BLaER1 treated with 17β-estradiol and CSF1 and Interleukin-3, amounts not matched to agents 10 nM and 100 nM (cell line): ENCODE results near the gene SPATA46.
"Not testable (repeated sequence)": the region's sequence is repeated elsewhere in the genome, so short reads cannot be mapped to it uniquely, and the experiment has no call there.

ENCODE experiments used
- H3K27ac ChIP-seq, 11 experiments: shearing (Covaris generic); formaldehyde crosslinking; 2 replicates each; pipeline ENCODE4 v1.8.1; 2022
- H3K27me3 ChIP-seq, 11 experiments: shearing (Covaris generic); formaldehyde crosslinking; 2 replicates each; pipeline ENCODE4 v1.8.1; 2022
- H3K36me3 ChIP-seq, 11 experiments: shearing (Covaris generic); formaldehyde crosslinking; 2 replicates each; pipeline ENCODE4 v1.8.1; 2022
- H3K4me1 ChIP-seq, 10 experiments: shearing (Covaris generic); formaldehyde crosslinking; 2 replicates each; pipeline ENCODE4 v1.8.1; 2022
- H3K4me2 ChIP-seq, 11 experiments: shearing (Covaris generic); formaldehyde crosslinking; 2 replicates each; pipeline ENCODE4 v1.8.1; 2022
- H3K4me3 ChIP-seq, 10 experiments: shearing (Covaris generic); formaldehyde crosslinking; 2 replicates each; pipeline ENCODE4 v1.8.1; 2022
- H3K9ac ChIP-seq, 11 experiments: shearing (Covaris generic); formaldehyde crosslinking; 2 replicates each; pipeline ENCODE4 v1.8.1; 2022
- H3K9me3 ChIP-seq, 11 experiments: shearing (Covaris generic); formaldehyde crosslinking; replicated peaks in 1 of 11; 2 replicates each; pipeline ENCODE4 v1.8.1; 2022
- H4K20me1 ChIP-seq, 11 experiments: shearing (Covaris generic); formaldehyde crosslinking; 2 replicates each; pipeline ENCODE4 v1.8.1; 2022
- Cebpa-rat ChIP-seq, 11 experiments: shearing (Covaris generic); IDR thresholded peaks; 2 replicates each; pipeline ENCODE4 v1.8.1; 2022

SPATA46 gene, protein sequence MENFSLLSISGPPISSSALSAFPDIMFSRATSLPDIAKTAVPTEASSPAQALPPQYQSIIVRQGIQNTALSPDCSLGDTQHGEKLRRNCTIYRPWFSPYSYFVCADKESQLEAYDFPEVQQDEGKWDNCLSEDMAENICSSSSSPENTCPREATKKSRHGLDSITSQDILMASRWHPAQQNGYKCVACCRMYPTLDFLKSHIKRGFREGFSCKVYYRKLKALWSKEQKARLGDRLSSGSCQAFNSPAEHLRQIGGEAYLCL

GRCh38 chr1:162376691-162377090, at the start of gene SPATA46:
TSS of gene SPATA46 (minus strand) at chr1:162376854. CDS start at chr1:162376790, 64 bp downstream.
- Histone ChIP-seq H3K4me2 (no peak within 1 kb of the TSS), H4K20me1 (no peaks in the 10 kb centered on the region), H3K27ac (no peak within 1 kb of the TSS), H3K36me3 (no peaks in the 10 kb centered on the region), H3K9ac (no peak within 1 kb of the TSS), H3K4me1 (peaks cover 0 to 22% (median 12%) of the 10 kb centered on the region in 10 experiments; a peak in 10 of 20 replicates), H3K9me3 (no peaks in the 10 kb centered on the region), H3K27me3 (no peaks in the 10 kb centered on the region), H3K4me3 (no peak within 1 kb of the TSS)
- TF ChIP-seq Cebpa-rat (IDR thresholded peaks at IDR 0.05) = no peak

- no peaks in the 10 kb centered on the region for H4K20me1 ChIP-seq
- H3K4me3 ChIP-seq = no peak overlapping the region
- no peak overlapping the region for H3K9ac ChIP-seq
- H3K36me3 ChIP-seq = no peaks in the 10 kb centered on the region
- no peak for TF ChIP-seq Cebpa-rat (IDR thresholded peaks at IDR 0.05)
- peak overlapping the region; percentile 2 to 68 (median 54); a peak in 20 of 22 replicates for H3K4me2 ChIP-seq
- no peaks in the 10 kb centered on the region for H3K9me3 ChIP-seq
- H3K4me1 ChIP-seq = peaks cover 12 to 39% (median 22%) of the 10 kb centered on the region in 10 experiments
- no peaks in the 10 kb centered on the region for H3K27me3 ChIP-seq
- peak overlapping the region in 7 of 11 experiments; percentile 8 to 50 (median 32); a peak in 9 of 22 replicates for H3K27ac ChIP-seq
Measured at GRCh38 chr1:162422662-162423375, 46.2 kb upstream of the SPATA46 start.

DNA sequence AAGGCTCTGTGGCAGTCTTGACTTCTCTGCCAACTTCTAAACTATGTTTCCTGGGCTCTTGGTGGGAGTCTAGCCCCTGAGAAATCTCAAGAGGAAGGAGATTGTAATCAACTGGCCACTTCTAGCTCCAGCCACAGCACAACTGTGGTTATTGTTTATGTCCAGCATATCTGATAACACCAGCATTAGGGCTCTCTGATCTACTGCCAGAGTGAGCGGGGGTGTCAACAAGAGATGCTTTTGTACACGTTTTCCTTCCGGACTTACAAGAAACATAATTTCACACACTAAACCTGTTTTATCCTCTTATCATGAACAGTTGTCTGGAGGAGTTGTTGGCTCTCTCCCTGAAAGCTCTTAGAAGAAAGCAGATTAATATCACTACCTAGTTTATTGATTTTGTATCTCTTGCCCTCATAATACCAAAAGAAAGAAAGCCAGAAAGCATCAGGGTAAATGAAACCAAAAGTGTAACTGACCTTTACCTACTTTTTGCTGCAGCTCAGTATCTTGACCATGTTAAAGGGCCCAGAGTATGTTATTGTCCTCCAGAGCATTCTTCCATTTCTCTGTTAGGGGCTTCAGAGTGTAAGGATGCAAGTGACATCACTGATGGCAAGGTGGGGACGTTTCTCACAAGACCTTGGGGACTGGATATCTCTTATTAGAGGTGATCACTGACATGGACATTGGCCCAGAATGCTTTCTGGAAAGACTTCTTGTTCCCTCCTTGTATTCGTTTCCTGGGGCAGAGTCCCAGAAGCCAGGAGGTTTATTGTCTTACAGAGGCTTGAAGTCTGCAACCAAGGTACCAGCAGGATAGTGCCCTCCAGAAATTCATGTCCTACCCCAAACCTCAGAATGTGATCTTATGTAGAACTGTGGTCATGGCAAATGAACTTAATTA, 44.9 kb upstream of the SPATA46 start:
- Histone ChIP-seq H3K4me3 (no peak overlapping the region), H3K4me2 (peak overlapping the region in 3 of 11 experiments; percentile 0 to 17 (median 8); a peak in 2 of 22 replicates), H3K4me1 (peaks cover 12 to 39% (median 22%) of the 10 kb centered on the region in 10 experiments), H3K27ac (no peak overlapping the region), H3K36me3 (no peaks in the 10 kb centered on the region), H3K9ac (no peak overlapping the region), H4K20me1 (no peaks in the 10 kb centered on the region), H3K27me3 (no peaks in the 10 kb centered on the region), H3K9me3 (no peaks in the 10 kb centered on the region)
- no peak for TF ChIP-seq Cebpa-rat (IDR thresholded peaks at IDR 0.05)

GRCh38 chr1:162420120-162420519, 43.5 kb upstream of the SPATA46 start:
- Histone ChIP-seq H3K27me3 (no peaks in the 10 kb centered on the region), H3K36me3 (no peaks in the 10 kb centered on the region), H3K9ac (no peak overlapping the region), H3K4me1 (peaks cover 12 to 39% (median 22%) of the 10 kb centered on the region in 10 experiments), H3K27ac (no peak overlapping the region), H3K9me3 (peaks cover 0 to 7% (median 0%) of the 10 kb centered on the region in 11 experiments; a peak in 7 of 22 replicates), H3K4me2 (no peak overlapping the region), H4K20me1 (no peaks in the 10 kb centered on the region), H3K4me3 (no peak overlapping the region)
- no peak for TF ChIP-seq Cebpa-rat (IDR thresholded peaks at IDR 0.05)

- not testable (repeated sequence) for H3K36me3 ChIP-seq, H3K9ac ChIP-seq, H3K4me3 ChIP-seq, H3K9me3 ChIP-seq, H4K20me1 ChIP-seq, H3K4me2 ChIP-seq, H3K27me3 ChIP-seq, H3K27ac ChIP-seq
- peaks cover 12 to 33% (median 22%) of the 10 kb centered on the region in 10 experiments for H3K4me1 ChIP-seq
Measured at GRCh38 chr1:162419450-162419931, 42.8 kb upstream of the SPATA46 start.

DNA sequence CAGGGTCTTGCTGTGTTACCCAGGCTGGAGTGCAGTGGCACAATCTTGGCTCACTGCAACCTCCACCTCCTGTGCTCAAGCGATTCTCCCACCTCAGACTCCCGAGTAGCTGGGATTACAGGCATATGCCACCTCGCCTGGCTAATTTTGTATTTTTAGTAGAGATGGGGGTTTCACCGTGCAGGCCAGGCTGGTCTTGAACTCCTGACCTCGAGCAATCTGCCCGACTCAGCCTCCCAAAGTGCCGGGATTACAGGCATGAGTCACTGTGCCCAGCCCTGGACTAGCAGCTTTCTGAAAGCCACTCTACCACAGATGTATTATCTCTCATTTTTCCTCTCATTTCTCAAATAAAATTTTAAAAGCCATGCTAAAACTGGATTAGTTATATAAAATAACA, 41.9 kb upstream of the SPATA46 start:
- not testable (repeated sequence) for H3K36me3 ChIP-seq, H4K20me1 ChIP-seq, H3K9ac ChIP-seq, H3K9me3 ChIP-seq, H3K4me3 ChIP-seq, H3K27me3 ChIP-seq, H3K27ac ChIP-seq
- H3K4me1 ChIP-seq = peaks cover 12 to 24% (median 16%) of the 10 kb centered on the region in 10 experiments
- H3K4me2 ChIP-seq = peak overlapping the region in 3 of 11 experiments; percentile 33 to 56 (median 36); a peak in 4 of 22 replicates

GRCh38 chr1:162417650-162418049, 41.0 kb upstream of the SPATA46 start:
- Histone ChIP-seq H3K27ac (no peak overlapping the region), H3K4me2 (no peak overlapping the region), H3K4me1 (peaks cover 3 to 16% (median 8%) of the 10 kb centered on the region in 10 experiments; a peak in 19 of 20 replicates), H3K4me3 (no peak overlapping the region), H4K20me1 (no peaks in the 10 kb centered on the region), H3K27me3 (no peaks in the 10 kb centered on the region), H3K9me3 (peaks cover 0 to 10% (median 0%) of the 10 kb centered on the region in 11 experiments; a peak in 8 of 22 replicates), H3K9ac (no peak overlapping the region), H3K36me3 (no peaks in the 10 kb centered on the region)
- no peak for TF ChIP-seq Cebpa-rat (IDR thresholded peaks at IDR 0.05)

DNA sequence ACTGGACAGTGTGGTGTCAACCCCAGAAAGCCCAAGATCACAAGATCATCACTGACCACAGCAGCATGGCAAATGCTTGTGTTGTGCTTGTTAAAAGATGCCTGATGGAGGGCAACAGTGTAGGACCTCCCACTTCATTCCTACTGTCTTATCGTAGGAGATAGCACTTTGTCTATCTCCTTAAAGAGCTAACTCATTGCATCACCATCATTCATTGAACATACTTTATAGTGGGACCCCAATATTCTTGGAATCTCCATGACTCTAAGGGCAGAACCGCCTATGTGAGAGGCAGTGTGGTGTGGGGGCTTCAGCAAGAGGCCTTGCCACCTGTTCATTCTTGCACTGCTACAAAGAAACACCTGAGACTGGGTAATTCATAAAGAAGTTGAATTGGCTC, 40.3 kb upstream of the SPATA46 start:
- Histone ChIP-seq H3K9ac (no peak overlapping the region), H3K36me3 (no peaks in the 10 kb centered on the region), H3K27ac (no peak overlapping the region), H3K4me3 (no peak overlapping the region), H3K9me3 (peaks cover 0 to 10% (median 0%) of the 10 kb centered on the region in 11 experiments; a peak in 8 of 22 replicates), H3K27me3 (no peaks in the 10 kb centered on the region), H3K4me2 (no peak overlapping the region), H3K4me1 (peaks cover 0 to 9% (median 2%) of the 10 kb centered on the region in 10 experiments; a peak in 5 of 20 replicates), H4K20me1 (no peaks in the 10 kb centered on the region)
- TF ChIP-seq Cebpa-rat (IDR thresholded peaks at IDR 0.05) = no peak

- Histone ChIP-seq H3K9ac (no peak overlapping the region), H3K4me3 (no peak overlapping the region), H3K27ac (no peak overlapping the region), H3K9me3 (peaks cover 0 to 10% (median 0%) of the 10 kb centered on the region in 11 experiments; a peak in 8 of 22 replicates), H3K4me2 (no peak overlapping the region), H3K27me3 (no peaks in the 10 kb centered on the region), H3K36me3 (no peaks in the 10 kb centered on the region), H3K4me1 (peaks cover 0 to 7% (median 0%) of the 10 kb centered on the region in 10 experiments; a peak in 4 of 20 replicates), H4K20me1 (no peaks in the 10 kb centered on the region)
- TF ChIP-seq Cebpa-rat (IDR thresholded peaks at IDR 0.05) = no peak
Measured at GRCh38 chr1:162416215-162416614, 39.6 kb upstream of the SPATA46 start.
